ENCODE data around the gene CCDC185.

DNA sequence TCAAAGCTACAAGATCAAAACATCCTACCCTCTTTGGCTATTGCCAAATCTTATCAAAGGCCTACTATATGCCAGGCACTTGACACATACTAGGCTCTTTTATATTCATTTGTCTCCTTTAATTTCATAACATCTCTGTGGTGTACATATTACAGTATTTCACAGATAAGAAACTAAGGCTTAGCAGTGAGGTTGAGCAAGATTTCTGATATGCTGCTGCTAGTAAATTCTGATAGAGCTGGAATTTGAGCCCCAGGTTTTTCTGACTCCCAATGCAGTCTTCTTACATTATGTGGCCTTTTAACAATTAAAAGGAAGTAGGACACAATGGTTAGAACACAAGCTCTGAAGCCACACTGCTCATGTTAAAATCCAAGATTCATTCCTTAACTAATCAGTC is 16.8 kb downstream of the CCDC185 start:
- TF ChIP-seq, protein P1, sequence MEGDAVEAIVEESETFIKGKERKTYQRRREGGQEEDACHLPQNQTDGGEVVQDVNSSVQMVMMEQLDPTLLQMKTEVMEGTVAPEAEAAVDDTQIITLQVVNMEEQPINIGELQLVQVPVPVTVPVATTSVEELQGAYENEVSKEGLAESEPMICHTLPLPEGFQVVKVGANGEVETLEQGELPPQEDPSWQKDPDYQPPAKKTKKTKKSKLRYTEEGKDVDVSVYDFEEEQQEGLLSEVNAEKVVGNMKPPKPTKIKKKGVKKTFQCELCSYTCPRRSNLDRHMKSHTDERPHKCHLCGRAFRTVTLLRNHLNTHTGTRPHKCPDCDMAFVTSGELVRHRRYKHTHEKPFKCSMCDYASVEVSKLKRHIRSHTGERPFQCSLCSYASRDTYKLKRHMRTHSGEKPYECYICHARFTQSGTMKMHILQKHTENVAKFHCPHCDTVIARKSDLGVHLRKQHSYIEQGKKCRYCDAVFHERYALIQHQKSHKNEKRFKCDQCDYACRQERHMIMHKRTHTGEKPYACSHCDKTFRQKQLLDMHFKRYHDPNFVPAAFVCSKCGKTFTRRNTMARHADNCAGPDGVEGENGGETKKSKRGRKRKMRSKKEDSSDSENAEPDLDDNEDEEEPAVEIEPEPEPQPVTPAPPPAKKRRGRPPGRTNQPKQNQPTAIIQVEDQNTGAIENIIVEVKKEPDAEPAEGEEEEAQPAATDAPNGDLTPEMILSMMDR (IDR thresholded peaks at IDR 0.05) = no peak
- TF ChIP-seq POLR2A (IDR thresholded peaks at IDR 0.05) (no peak), EP300 (IDR thresholded peaks at IDR 0.05) (no peak)

Measured in suprapubic skin (tissue), 3 donors.